ENCODE data around the gene PROZ.

Gene PROZ

GRCh38 chr13:113178896-113179167 lies 20.4 kb downstream of the PROZ start:
- DNase-seq (ENCODE audit: low spot score), result no peak

- no peak for DNase-seq (ENCODE audit: low spot score)
Measured at GRCh38 chr13:113179374-113180230, 21.2 kb downstream of the PROZ start.

- DNase-seq (ENCODE audit: low spot score), result no peak
Measured at GRCh38 chr13:113182046-113182445, 23.6 kb downstream of the PROZ start.

GRCh38 chr13:113183450-113184129 lies 25.1 kb downstream of the PROZ start:
- no peak for DNase-seq (ENCODE audit: low spot score)

GRCh38 chr13:113184568-113185440 lies 26.4 kb downstream of the PROZ start:
- DNase-seq (ENCODE audit: low spot score), result no peak

GRCh38 chr13:113186061-113186900 lies 27.8 kb downstream of the PROZ start:
- no peak for DNase-seq (ENCODE audit: low spot score)

GRCh38 chr13:113187263-113187669 lies 28.8 kb downstream of the PROZ start:
- no peak for DNase-seq (ENCODE audit: low spot score)

- no peak for DNase-seq (ENCODE audit: low spot score)
Measured at GRCh38 chr13:113187883-113188665, 29.6 kb downstream of the PROZ start.

- no peak for DNase-seq (ENCODE audit: low spot score)
Measured at GRCh38 chr13:113190181-113190580, 31.7 kb downstream of the PROZ start.

- DNase-seq (ENCODE audit: low spot score), result no peak
Measured at GRCh38 chr13:113192279-113192678, 33.8 kb downstream of the PROZ start.

GRCh38 chr13:113192902-113193301 lies 34.5 kb downstream of the PROZ start:
- DNase-seq (ENCODE audit: low spot score), result no peak

GRCh38 chr13:113195360-113195759 lies 36.9 kb downstream of the PROZ start:
- no peak for DNase-seq (ENCODE audit: low spot score)

- no peak for DNase-seq (ENCODE audit: low spot score)
Measured at GRCh38 chr13:113196970-113197737, 38.7 kb downstream of the PROZ start.

GRCh38 chr13:113201815-113202214 lies 43.4 kb downstream of the PROZ start:
- DNase-seq (ENCODE audit: low spot score), result no peak

- no peak for DNase-seq (ENCODE audit: low spot score)
Measured at GRCh38 chr13:113202912-113203311, 44.5 kb downstream of the PROZ start.

GRCh38 chr13:113203507-113204377 lies 45.3 kb downstream of the PROZ start:
- no peak for DNase-seq (ENCODE audit: low spot score)

- DNase-seq (ENCODE audit: low spot score), result no peak
Measured at GRCh38 chr13:113204378-113204734, 45.9 kb downstream of the PROZ start.

GRCh38 chr13:113205428-113205931 lies 47.0 kb downstream of the PROZ start:
- no peak for DNase-seq (ENCODE audit: low spot score)

GRCh38 chr13:113207460-113207859 lies 49.0 kb downstream of the PROZ start:
- DNase-seq (ENCODE audit: low spot score), result no peak

Data from cerebellar cortex (tissue), 1 donor.